Ishikawa (cell line): Measurements from ENCODE around the gene NBEAL2.
A peak's percentile ranks its signal among the peaks of the same experiment; 100 is the strongest.

Source experiments
- CEBPB ChIP-seq: IDR thresholded peaks from 2 replicates; pipeline ENCODE4 v1.6.1; 2012
- CREB1 ChIP-seq: IDR thresholded peaks from 2 replicates; pipeline ENCODE4 v1.6.1; 2012; ENCODE audit warnings: low read depth
- EGR1 ChIP-seq: IDR thresholded peaks from 2 replicates; pipeline ENCODE4 v1.6.1; 2012
- EP300 ChIP-seq: IDR thresholded peaks from 2 replicates; pipeline ENCODE4 v1.6.1; 2012; ENCODE audit warnings: borderline replicate concordance
- FOXM1 ChIP-seq: IDR thresholded peaks from 2 replicates; pipeline ENCODE4 v1.6.1; 2012; ENCODE audit warnings: low read depth, borderline replicate concordance
- MAX ChIP-seq: IDR thresholded peaks from 2 replicates; pipeline ENCODE4 v1.6.1; 2012
- NFIC ChIP-seq: IDR thresholded peaks from 2 replicates; pipeline ENCODE4 v1.6.1; 2012
- RAD21 ChIP-seq: IDR thresholded peaks from 2 replicates; pipeline ENCODE4 v1.6.1; 2012; ENCODE audit warnings: low read depth
- REST ChIP-seq: IDR thresholded peaks from 2 replicates; pipeline ENCODE4 v1.6.1; 2012; ENCODE audit warnings: low read depth, mild to moderate bottlenecking
- TAF1 ChIP-seq: IDR thresholded peaks from 2 replicates; pipeline ENCODE4 v1.6.1; 2012; ENCODE audit warnings: low read depth, mild to moderate bottlenecking
- TCF12 ChIP-seq: IDR thresholded peaks from 2 replicates; pipeline ENCODE4 v1.6.1; 2012; ENCODE audit warnings: low read depth
- TEAD4 ChIP-seq: IDR thresholded peaks from 2 replicates; pipeline ENCODE4 v1.6.1; 2012
- USF1 ChIP-seq: IDR thresholded peaks from 2 replicates; pipeline ENCODE4 v1.6.1; 2012
- YY1 ChIP-seq: IDR thresholded peaks from 2 replicates; pipeline ENCODE4 v1.6.1; 2012; ENCODE audit warnings: low read depth
- ZBTB7A ChIP-seq: IDR thresholded peaks from 2 replicates; pipeline ENCODE4 v1.6.1; 2012; ENCODE audit warnings: low read depth

Gene NBEAL2

GRCh38 chr3:46934498-46935167, 44.8 kb upstream of the NBEAL2 start:
- TF ChIP-seq REST (no peak), ZBTB7A (no peak), EGR1 (no peak), CREB1 (no peak), EP300 (peak; percentile 26; the same call in 1 of the 2 replicates), TAF1 (no peak), MAX (no peak; the same call in 1 of the 2 replicates), TCF12 (no peak), RAD21 (no peak), NFIC (peak; percentile 64)

- peak; percentile 89 for TF ChIP-seq TEAD4
- TF ChIP-seq EP300, result peak; percentile 27; the same call in 1 of the 2 replicates
- TF ChIP-seq TCF12, result no peak
- no peak for TF ChIP-seq FOXM1
- TF ChIP-seq ZBTB7A, result no peak
- no peak for TF ChIP-seq REST
- TF ChIP-seq NFIC, result 0 out of 2 replicates have a peak, but pooled peaks have one; percentile 17
- no peak for TF ChIP-seq MAX
Measured at GRCh38 chr3:46935168-46935858, 44.2 kb upstream of the NBEAL2 start.

- TF ChIP-seq EP300, result no peak
- TF ChIP-seq REST, result no peak
- no peak for TF ChIP-seq CEBPB
- no peak for TF ChIP-seq CREB1
- no peak for TF ChIP-seq USF1
- no peak for TF ChIP-seq TCF12
- TF ChIP-seq FOXM1, result no peak
- TF ChIP-seq TAF1, result no peak
- TF ChIP-seq MAX, result no peak
- TF ChIP-seq TEAD4, result no peak
- no peak for TF ChIP-seq RAD21
- no peak for TF ChIP-seq ZBTB7A
Measured at GRCh38 chr3:46935989-46936558, 43.4 kb upstream of the NBEAL2 start.

GRCh38 chr3:46936733-46937250, 42.7 kb upstream of the NBEAL2 start:
- TF ChIP-seq MAX (no peak), TCF12 (no peak), FOXM1 (no peak), REST (no peak), RAD21 (no peak), NFIC (no peak), USF1 (no peak), EP300 (no peak), TAF1 (no peak), TEAD4 (no peak), CEBPB (no peak), ZBTB7A (no peak), EGR1 (no peak), CREB1 (no peak), YY1 (no peak)
